ENCODE measurements around the gene PRKCE. TPM values are rescaled to one million over a fixed set of nuclear protein-coding genes. Genes with fewer than 3 reads are reported as not detected.

PRKCE gene
- total RNA-seq, 1 experiment from 2014 or later = 1.3 TPM

DNA sequence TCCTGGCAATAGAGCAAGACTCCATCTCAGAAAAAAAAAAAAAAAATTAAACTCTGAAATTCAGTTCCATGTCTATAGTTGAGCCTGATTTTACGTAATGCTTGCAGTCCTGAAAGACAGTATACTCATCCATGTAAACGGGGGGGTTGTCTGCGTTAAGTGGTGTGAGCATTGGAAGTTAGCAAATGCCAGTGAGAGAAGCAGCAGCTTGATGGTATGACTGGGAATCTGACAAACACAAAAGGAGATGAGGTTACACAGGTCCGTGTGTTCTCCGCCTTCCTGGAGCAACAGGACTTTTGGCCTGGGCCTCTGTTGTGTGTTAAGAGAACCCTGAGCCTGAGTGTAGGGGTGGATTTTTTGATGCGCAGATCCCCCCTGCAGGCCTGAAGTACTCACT is 82.9 kb downstream of the PRKCE start:
- no peaks in the 10 kb centered on the region for H3K23me2 ChIP-seq (ENCODE audit: insufficient read length, low read depth, low read length, poor library complexity, severe bottlenecking)
- peaks cover 24 to 25% of the 10 kb centered on the region in 2 experiments for H3K4me1 Mint-ChIP-seq
- H3K36me3 Mint-ChIP-seq (ENCODE audit: insufficient read depth in 1 of 3, low read depth in 3 of 3) = no peaks in the 10 kb centered on the region
- H2AK5ac ChIP-seq (ENCODE audit: insufficient read length, low read length) = no peak overlapping the region
- no peak overlapping the region for H2BK5ac ChIP-seq (ENCODE audit: insufficient read length, low read length)
- H3K18ac ChIP-seq (ENCODE audit: insufficient read length, low read depth, low read length) = no peak overlapping the region
- H3K27ac ChIP-seq (ENCODE audit: insufficient read length, low read depth, low read length) = no peak overlapping the region
- no peak overlapping the region for H3K4me3 Mint-ChIP-seq
- H4K20me1 ChIP-seq (ENCODE audit: control insufficient read depth, insufficient read depth, insufficient read length) = no peaks in the 10 kb centered on the region
- H3K4ac ChIP-seq (ENCODE audit: low read depth, low read length) = no peak overlapping the region
- H3K9me3 Mint-ChIP-seq = no peaks in the 10 kb centered on the region
- H3K56ac ChIP-seq (ENCODE audit: insufficient read length, low read depth, low read length) = no peak overlapping the region
- H3K4me1 ChIP-seq (ENCODE audit: insufficient read depth, low read length) = no peaks in the 10 kb centered on the region; the same call in 1 of the 2 replicates
- no peaks in the 10 kb centered on the region for H3K27me3 ChIP-seq (ENCODE audit: insufficient read depth, low read length)
- TF ChIP-seq, protein P1, sequence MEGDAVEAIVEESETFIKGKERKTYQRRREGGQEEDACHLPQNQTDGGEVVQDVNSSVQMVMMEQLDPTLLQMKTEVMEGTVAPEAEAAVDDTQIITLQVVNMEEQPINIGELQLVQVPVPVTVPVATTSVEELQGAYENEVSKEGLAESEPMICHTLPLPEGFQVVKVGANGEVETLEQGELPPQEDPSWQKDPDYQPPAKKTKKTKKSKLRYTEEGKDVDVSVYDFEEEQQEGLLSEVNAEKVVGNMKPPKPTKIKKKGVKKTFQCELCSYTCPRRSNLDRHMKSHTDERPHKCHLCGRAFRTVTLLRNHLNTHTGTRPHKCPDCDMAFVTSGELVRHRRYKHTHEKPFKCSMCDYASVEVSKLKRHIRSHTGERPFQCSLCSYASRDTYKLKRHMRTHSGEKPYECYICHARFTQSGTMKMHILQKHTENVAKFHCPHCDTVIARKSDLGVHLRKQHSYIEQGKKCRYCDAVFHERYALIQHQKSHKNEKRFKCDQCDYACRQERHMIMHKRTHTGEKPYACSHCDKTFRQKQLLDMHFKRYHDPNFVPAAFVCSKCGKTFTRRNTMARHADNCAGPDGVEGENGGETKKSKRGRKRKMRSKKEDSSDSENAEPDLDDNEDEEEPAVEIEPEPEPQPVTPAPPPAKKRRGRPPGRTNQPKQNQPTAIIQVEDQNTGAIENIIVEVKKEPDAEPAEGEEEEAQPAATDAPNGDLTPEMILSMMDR (conservative IDR thresholded peaks at IDR 0.05) = no peak
- H2BK20ac ChIP-seq (ENCODE audit: low read depth, low read length, poor library complexity, severe bottlenecking) = no peak overlapping the region
- no peak overlapping the region for H3K4me2 ChIP-seq (ENCODE audit: insufficient read depth, insufficient read length, low read length)
- no peak overlapping the region for H4K5ac ChIP-seq (ENCODE audit: insufficient read length, low read depth, low read length)
- no peak overlapping the region for H2AFZ ChIP-seq (ENCODE audit: low read length)
- H3K9me3 ChIP-seq (ENCODE audit: control insufficient read depth, low read depth, low read length) = no peaks in the 10 kb centered on the region
- DNase-seq = no peak
- H2BK12ac ChIP-seq (ENCODE audit: insufficient read length, low read depth, low read length) = no peak overlapping the region
- H2BK120ac ChIP-seq (ENCODE audit: low read depth, low read length, poor library complexity, severe bottlenecking) = no peak overlapping the region
- WGBS (ENCODE audit: extremely low coverage, insufficient read length, low lambda C conversion rate) = no CpG with 5 or more reads among the region's 6 CpGs
- H3K9ac ChIP-seq (ENCODE audit: extremely low read depth, insufficient read length, low read length) = no peak overlapping the region
- H4K8ac ChIP-seq (replicated peaks; ENCODE audit: insufficient read length, low read depth, low read length) = no peak overlapping the region
- H3K14ac ChIP-seq (ENCODE audit: insufficient read depth, low read length) = no peak overlapping the region
- H3T11ph ChIP-seq (ENCODE audit: low read length) = no peak overlapping the region
- no peaks in the 10 kb centered on the region for H3K79me1 ChIP-seq (ENCODE audit: insufficient read depth, low read depth, low read length, poor library complexity, severe bottlenecking)
- no peaks in the 10 kb centered on the region for H3K79me2 ChIP-seq (ENCODE audit: insufficient read depth, low read length)
- H3K23ac ChIP-seq (ENCODE audit: insufficient read length, low read depth, low read length) = no peak overlapping the region
- H4K91ac ChIP-seq (ENCODE audit: insufficient read length, low read depth, low read length) = no peak overlapping the region
- peaks cover 1% of the 10 kb centered on the region for H3K27me3 Mint-ChIP-seq (ENCODE audit: low read depth)
- H2BK15ac ChIP-seq (ENCODE audit: low read depth, low read length) = no peak overlapping the region
- no peak overlapping the region for H3K27ac Mint-ChIP-seq
